ENCODE results near the gene OR6M1.

The OR6M1 gene

GRCh38 chr11:123775715-123776549, 30.2 kb downstream of the OR6M1 start:
- no peak for DNase-seq (ENCODE audit: low read depth)

DNA sequence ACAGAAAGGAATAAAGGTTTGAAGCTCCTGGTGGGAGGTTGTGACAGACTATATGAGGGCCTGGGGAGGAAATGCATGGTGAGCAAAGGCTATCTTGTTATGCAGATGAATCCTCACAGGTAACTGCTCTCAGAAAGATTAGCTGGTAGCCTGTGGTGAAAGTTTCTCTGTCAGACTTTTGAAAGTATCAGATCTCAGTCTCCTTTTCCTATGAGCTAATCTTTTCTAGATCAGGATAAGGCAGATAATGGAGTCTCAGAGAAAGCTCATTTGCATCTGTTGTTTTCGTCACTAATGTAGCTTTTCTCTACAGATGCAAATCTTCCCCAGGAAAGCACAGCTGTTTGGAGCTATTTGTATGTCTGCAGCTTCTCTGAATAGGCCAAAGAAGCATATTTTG, 30.9 kb downstream of the OR6M1 start:
- no peak for DNase-seq (ENCODE audit: low read depth)

GRCh38 chr11:123773959-123774358, 32.2 kb downstream of the OR6M1 start:
- no peak for DNase-seq (ENCODE audit: low read depth)

GRCh38 chr11:123773026-123773425, 33.1 kb downstream of the OR6M1 start:
- no peak for DNase-seq (ENCODE audit: low read depth)

GRCh38 chr11:123771664-123772063, 34.5 kb downstream of the OR6M1 start:
- no peak for DNase-seq (ENCODE audit: low read depth)

DNA sequence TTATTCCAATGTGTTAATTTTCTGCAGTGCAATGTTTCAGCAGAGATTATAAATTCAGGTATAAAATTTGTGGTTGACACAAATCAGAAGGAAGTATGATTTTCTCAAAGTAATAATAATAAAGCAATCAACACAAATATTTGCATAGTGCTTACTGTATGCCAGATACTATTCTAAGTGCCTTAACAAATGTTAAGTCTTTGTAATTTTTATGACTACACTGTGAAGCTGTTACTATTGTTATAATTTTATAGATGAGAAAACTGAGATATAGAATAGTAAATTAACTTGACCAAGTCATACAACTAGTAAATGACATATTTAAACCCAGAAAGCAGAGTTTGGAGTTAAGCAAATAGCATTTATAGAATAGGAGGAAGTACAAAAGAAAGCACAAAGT, 35.4 kb downstream of the OR6M1 start:
- no peak for DNase-seq (ENCODE audit: low read depth)

GRCh38 chr11:123765601-123766000, 40.5 kb downstream of the OR6M1 start:
- no peak for DNase-seq (ENCODE audit: low read depth)

DNA sequence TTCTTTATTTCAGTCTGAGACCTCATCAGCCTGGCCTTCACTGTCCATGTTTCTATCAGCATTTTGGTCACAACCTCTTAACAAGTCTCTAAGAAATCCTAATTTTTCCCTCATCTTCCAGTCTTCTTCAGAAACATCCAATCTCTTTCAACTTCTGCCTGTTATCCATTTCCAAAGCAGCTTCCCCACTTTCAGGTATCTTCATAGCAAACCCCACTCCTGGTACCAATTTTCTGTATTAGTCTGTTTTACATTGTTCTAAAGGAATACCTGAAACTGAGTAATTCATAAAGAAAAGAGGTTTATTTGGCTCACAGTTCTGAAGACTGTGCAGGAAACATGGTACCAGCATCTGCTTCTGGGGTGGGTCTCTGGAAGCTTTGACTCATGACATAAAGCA, 43.7 kb downstream of the OR6M1 start:
- no peak for DNase-seq (ENCODE audit: low read depth)

GRCh38 chr11:123760894-123761293, 45.3 kb downstream of the OR6M1 start:
- DNase-seq (ENCODE audit: low read depth), result no peak

- DNase-seq (ENCODE audit: low read depth), result no peak
Observed at GRCh38 chr11:123757976-123758375, 48.2 kb downstream of the OR6M1 start.

DNA sequence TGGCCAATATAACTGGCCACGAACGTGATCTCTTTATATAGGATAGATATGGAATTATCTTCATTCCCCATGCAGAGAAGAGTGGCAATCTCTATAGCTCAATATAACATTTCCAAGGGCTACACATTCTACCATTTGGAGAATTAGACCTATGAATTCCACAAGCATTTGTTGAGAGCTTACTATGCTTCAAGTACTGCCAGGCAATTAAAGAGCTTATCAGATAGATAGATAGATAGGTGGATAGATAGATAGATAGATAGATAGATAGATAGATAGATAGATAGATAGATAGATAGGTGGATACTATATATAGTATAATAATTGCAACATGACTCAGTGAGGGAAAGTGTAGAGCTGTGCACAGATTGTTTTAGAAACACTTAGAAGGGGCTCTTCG, 50.3 kb downstream of the OR6M1 start:
- DNase-seq (ENCODE audit: low read depth), result no peak
